OCI-LY7 (cell line): Measurements from ENCODE around the gene NDUFAF7. TPM values are rescaled to one million over a fixed set of nuclear protein-coding genes. Genes with fewer than 3 reads are reported as not detected.
A peak's percentile ranks its signal among the peaks of the same experiment; 100 is the strongest.

Experiments used
- BruUV-seq: library from RNA; stranded (reverse); fragments of 400-500 nt; replicated peaks from 2 replicates; lab custom pipeline; 2021; lab: Mats Ljungman, UMichigan
- CTCF ChIA-PET: fragments of 300-600 bp; sonication (Branson Sonifier 250); formaldehyde crosslinking; loops from one replicate; lab custom pipeline; 2022; ENCODE audit warnings: antibody characterized with exemption; ENCODE audit not compliant: unreplicated experiment; lab: Charles Lee
- POLR2A ChIA-PET: fragments of 300-600 bp; sonication (Branson Sonifier 250); formaldehyde crosslinking; loops from one replicate; lab custom pipeline; 2022; ENCODE audit warnings: antibody characterized with exemption; lab: Charles Lee
- DNase-seq: peaks from one replicate; pipeline ENCODE4 v3.0.0-alpha.2; 2015; ENCODE audit warnings: low spot score
- H2AFZ ChIP-seq: fragments of 200-600 bp; sonication (generic), shearing (Covaris generic); 2 replicates; pipeline ENCODE4 v1.6.1; 2014; ENCODE audit warnings: mild to moderate bottlenecking, antibody characterized with exemption, low read length, moderate library complexity
- H3K27ac ChIP-seq: fragments of 200-600 bp; sonication (generic); 2 replicates; pipeline ENCODE4 v1.5.1; 2014; ENCODE audit warnings: mixed run types, low read depth, mild to moderate bottlenecking, moderate library complexity, low read length, inconsistent platforms; ENCODE audit not compliant: poor library complexity, severe bottlenecking
- H3K36me3 ChIP-seq: fragments of 200-600 bp; sonication (generic); 2 replicates; pipeline ENCODE4 v1.6.1; 2014; ENCODE audit warnings: mild to moderate bottlenecking, antibody characterized with exemption, low read length, moderate library complexity, mixed read lengths; ENCODE audit not compliant: insufficient read depth
- H3K4me1 ChIP-seq: fragments of 200-600 bp; sonication (generic); 2 replicates; pipeline ENCODE4 v1.5.1; 2014; ENCODE audit warnings: mild to moderate bottlenecking, low read length; ENCODE audit not compliant: insufficient read depth, poor library complexity, severe bottlenecking
- H3K4me2 ChIP-seq: fragments of 200-600 bp; sonication (generic); 2 replicates; pipeline ENCODE4 v1.6.1; 2014; ENCODE audit warnings: mild to moderate bottlenecking, low read length
- H3K4me3 ChIP-seq: fragments of 200-600 bp; sonication (generic); 2 replicates; pipeline ENCODE4 v1.5.1; 2014; ENCODE audit warnings: mild to moderate bottlenecking, low read depth, low read length; ENCODE audit not compliant: poor library complexity, severe bottlenecking
- H3K79me2 ChIP-seq: fragments of 200-600 bp; sonication (generic); 2 replicates; pipeline ENCODE4 v1.6.1; 2016; ENCODE audit warnings: low read depth, mild to moderate bottlenecking, low read length, moderate library complexity, mixed read lengths; ENCODE audit not compliant: insufficient read depth
- H3K9me2 ChIP-seq: fragments of 200-600 bp; sonication (generic); 2 replicates; pipeline ENCODE4 v1.6.1; 2016; ENCODE audit warnings: mild to moderate bottlenecking, low read length, mixed read lengths; ENCODE audit not compliant: insufficient read depth
- H3K9me3 ChIP-seq: fragments of 200-600 bp; sonication (generic); 2 replicates; pipeline ENCODE4 v1.6.1; 2014; ENCODE audit warnings: mild to moderate bottlenecking, mixed run types, low read length, mixed read lengths
- H4K20me1 ChIP-seq: fragments of 200-600 bp; sonication (generic); 2 replicates; pipeline ENCODE4 v1.6.1; 2014; ENCODE audit warnings: mild to moderate bottlenecking, antibody characterized with exemption, low read length, moderate library complexity, mixed read lengths; ENCODE audit not compliant: insufficient read depth
- CTCF ChIP-seq: fragments of 200-600 bp; sonication (generic); conservative IDR thresholded peaks from 2 replicates; pipeline ENCODE4 v1.5.1; 2014; ENCODE audit warnings: mild to moderate bottlenecking, antibody characterized with exemption, low read length, moderate library complexity, mixed read lengths
- EZH2phosphoT487 ChIP-seq: fragments of 200-600 bp; sonication (generic); IDR thresholded peaks from 2 replicates; pipeline ENCODE4 v1.6.1; 2018; ENCODE audit warnings: low read depth, borderline replicate concordance, mild to moderate bottlenecking, mixed run types, antibody characterized with exemption, low read length, moderate library complexity, mixed read lengths
- intact Hi-C: fragments of 100-400 bp; cut with micrococcal nuclease; formaldehyde crosslinking; loops from one replicate; pipeline ENCODE4 v1.10.0; 2022; ENCODE audit not compliant: unreplicated experiment
- total RNA-seq, 2 experiments: library from RNA; depleted of rRNA in 1 of 2; stranded (reverse); fragments of >200 nt in 1 of 2; shearing (Covaris generic) in 1 of 2; gene quantifications; 2 replicates each; pipeline ENCODE4 v1.2.3, GENCODE V29; 2014 to 2022

NDUFAF7 gene
- total RNA-seq, 2 experiments from 2014 or later: 23.3 to 26.0 TPM

- no peaks in the 10 kb centered on the region for H4K20me1 ChIP-seq
- intact Hi-C loops: no loop called here
- ChIA-PET CTCF (no interaction called here), POLR2A (interaction anchor here (0.6 to 2.1 kb wide), 5 partner anchors 12 to 209 kb away, joined by 3 to 7 read pairs (median 4); no protein-coding TSS in a partner anchor)
- no peak for DNase-seq
- H3K4me1 ChIP-seq: peaks cover 19% of the 10 kb centered on the region
- no peak overlapping the region for H2AFZ ChIP-seq
- H3K27ac ChIP-seq: no peak overlapping the region
- no TSS peak for BruUV-seq
- H3K9me2 ChIP-seq: no peaks in the 10 kb centered on the region
- peaks cover 71% of the 10 kb centered on the region for H3K36me3 ChIP-seq
- TF ChIP-seq CTCF (no peak), EZH2phosphoT487 (no peak)
- peaks cover 11% of the 10 kb centered on the region; the same call in 1 of the 2 replicates for H3K9me3 ChIP-seq
- no peak overlapping the region for H3K4me2 ChIP-seq
- H3K79me2 ChIP-seq: peaks cover 89% of the 10 kb centered on the region
- no peak overlapping the region for H3K4me3 ChIP-seq
These were observed 30.2 kb upstream of the NDUFAF7 start for GRCh38 chr2:37201208-37201607.

GRCh38 chr2:37201766-37202165 lies 29.7 kb upstream of the NDUFAF7 start:
- H3K9me2 ChIP-seq: no peaks in the 10 kb centered on the region
- peaks cover 92% of the 10 kb centered on the region for H3K79me2 ChIP-seq
- no peak overlapping the region for H3K4me3 ChIP-seq
- H3K27ac ChIP-seq: no peak overlapping the region
- DNase-seq: peak; percentile 16
- H3K4me2 ChIP-seq: no peak overlapping the region
- no peak overlapping the region for H2AFZ ChIP-seq
- H3K9me3 ChIP-seq: peaks cover 11% of the 10 kb centered on the region; the same call in 1 of the 2 replicates
- BruUV-seq: TSS peak; percentile 10
- TF ChIP-seq CTCF (no peak), EZH2phosphoT487 (no peak)
- H4K20me1 ChIP-seq: no peaks in the 10 kb centered on the region
- CTCF ChIA-PET: no interaction called here
- peaks cover 76% of the 10 kb centered on the region for H3K36me3 ChIP-seq
- intact Hi-C loops: no loop called here
- POLR2A ChIA-PET: interaction anchor here (0.6 to 2.1 kb wide), 4 partner anchors 11 to 210 kb away, joined by 3 to 7 read pairs (median 4); no protein-coding TSS in a partner anchor
- peaks cover 19% of the 10 kb centered on the region for H3K4me1 ChIP-seq

GRCh38 chr2:37203708-37204107 lies 27.8 kb upstream of the NDUFAF7 start:
- POLR2A ChIA-PET: no interaction called here

More at GRCh38 chr2:37203708-37204107, 27.8 kb upstream of the NDUFAF7 start:
- no peak overlapping the region for H3K4me2 ChIP-seq
- no TSS peak for BruUV-seq
- H3K79me2 ChIP-seq: peaks cover 92% of the 10 kb centered on the region; the same call in 1 of the 2 replicates
- peaks cover 27% of the 10 kb centered on the region for H3K9me3 ChIP-seq
- no peaks in the 10 kb centered on the region for H3K9me2 ChIP-seq
- CTCF ChIA-PET: no interaction called here
- no peak overlapping the region for H3K4me3 ChIP-seq
- H4K20me1 ChIP-seq: no peaks in the 10 kb centered on the region
- intact Hi-C loops: no loop called here
- peaks cover 96% of the 10 kb centered on the region for H3K36me3 ChIP-seq
- DNase-seq: no peak
- no peak overlapping the region for H2AFZ ChIP-seq
- peaks cover 3% of the 10 kb centered on the region for H3K4me1 ChIP-seq
- TF ChIP-seq EZH2phosphoT487 (no peak), CTCF (no peak)
- H3K27ac ChIP-seq: no peak overlapping the region
